Astrocyte of the cerebellum (primary cell): ENCODE results near the gene PLXND1.

Source experiments
- DNase-seq: peaks from one replicate; pipeline ENCODE4 v3.0.0-alpha.2; 2011; ENCODE audit warnings: low read depth
- H3K4me3 ChIP-seq: 2 replicates; pipeline ENCODE4 v1.5.1; 2011; ENCODE audit warnings: mild to moderate bottlenecking, low read depth, low read length, moderate library complexity
- CTCF ChIP-seq: IDR thresholded peaks from 2 replicates; pipeline ENCODE4 v1.5.1; 2012; ENCODE audit warnings: low read length, low read depth, moderate library complexity, mild to moderate bottlenecking; ENCODE audit errors: missing control alignments
- in situ Hi-C: cut with HindIII; loops from 2 replicates; pipeline ENCODE4 v1.10.0; 2017; ENCODE audit warnings: low sequenced_read_pairs

The PLXND1 gene

GRCh38 chr3:129618186-129618820 is 11.8 kb upstream of the PLXND1 start:
- in situ Hi-C loops = no loop called here
- H3K4me3 ChIP-seq = no peak overlapping the region
- no peak for TF ChIP-seq CTCF
- no peak for DNase-seq

GRCh38 chr3:129617381-129618185 is 11.1 kb upstream of the PLXND1 start:
- in situ Hi-C loops = no loop called here
- no peak for TF ChIP-seq CTCF
- H3K4me3 ChIP-seq = no peak overlapping the region
- no peak for DNase-seq

- no peak for DNase-seq
- no peak for TF ChIP-seq CTCF
- no peak overlapping the region for H3K4me3 ChIP-seq
- in situ Hi-C loops = no loop called here
Observed at GRCh38 chr3:129616713-129617112, 10.2 kb upstream of the PLXND1 start.

- no peak for DNase-seq
- no peak overlapping the region for H3K4me3 ChIP-seq
- no peak for TF ChIP-seq CTCF
- in situ Hi-C loops = no loop called here
Observed at GRCh38 chr3:129616291-129616690, 9.8 kb upstream of the PLXND1 start.

GRCh38 chr3:129615751-129616281 is 9.3 kb upstream of the PLXND1 start:
- in situ Hi-C loops = no loop called here
- no peak overlapping the region for H3K4me3 ChIP-seq
- no peak for TF ChIP-seq CTCF
- no peak for DNase-seq

- no peak for DNase-seq
- in situ Hi-C loops = no loop called here
- no peak for TF ChIP-seq CTCF
Observed at GRCh38 chr3:129614927-129615363, 8.5 kb upstream of the PLXND1 start.

More at GRCh38 chr3:129614927-129615363, 8.5 kb upstream of the PLXND1 start:
- H3K4me3 ChIP-seq = no peak overlapping the region
